NOMO-1 treated with DMSO at 0.1 percent for 48 hours (cell line): ENCODE data around the gene ANKRD33B.
"Not testable (repeated sequence)": the region's sequence is repeated elsewhere in the genome, so short reads cannot be mapped to it uniquely, and the experiment has no call there.

ENCODE experiments used
- DNase-seq: peaks from one replicate; lab custom pipeline; 2025; ENCODE audit not compliant: unreplicated experiment; lab: John Stamatoyannopoulos, UW

Gene ANKRD33B

DNA sequence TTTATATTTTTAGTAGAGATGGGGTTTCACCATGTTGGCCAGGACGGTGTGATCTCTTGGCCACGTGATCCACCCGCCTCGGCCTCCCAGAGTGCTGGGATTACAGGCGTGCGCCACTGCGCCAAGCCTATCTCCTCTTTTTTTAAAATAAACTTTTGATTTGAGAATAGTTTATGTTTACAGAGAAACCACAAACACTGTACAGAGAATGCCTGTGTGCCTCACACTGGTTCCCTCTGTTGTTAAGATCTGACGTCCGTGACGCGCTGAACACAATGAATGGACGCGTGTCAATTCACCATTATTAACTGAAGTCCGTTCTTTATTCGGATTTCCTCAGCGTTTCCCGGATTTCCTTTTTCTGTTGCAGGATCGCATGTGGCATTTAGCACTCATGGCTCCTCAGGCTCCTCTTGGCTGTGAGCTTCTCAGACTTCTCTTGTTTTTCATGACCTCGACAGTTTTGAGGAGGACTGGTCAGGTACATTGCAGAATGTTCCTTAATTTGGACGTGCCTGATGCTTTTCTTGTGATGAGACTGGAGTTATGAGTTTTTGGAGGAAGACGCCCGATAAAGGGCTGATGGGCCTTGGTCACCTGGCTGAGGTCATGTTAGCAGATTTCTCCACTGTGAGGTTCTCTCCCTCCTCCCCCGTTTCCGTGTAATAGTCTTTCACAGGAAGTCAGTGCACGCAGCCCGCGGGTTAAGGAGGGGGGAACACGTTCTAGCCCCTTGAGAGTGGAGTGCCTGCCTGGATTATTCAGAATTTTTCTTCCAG lies 69.6 kb downstream of the ANKRD33B start:
- no peak for DNase-seq

DNA sequence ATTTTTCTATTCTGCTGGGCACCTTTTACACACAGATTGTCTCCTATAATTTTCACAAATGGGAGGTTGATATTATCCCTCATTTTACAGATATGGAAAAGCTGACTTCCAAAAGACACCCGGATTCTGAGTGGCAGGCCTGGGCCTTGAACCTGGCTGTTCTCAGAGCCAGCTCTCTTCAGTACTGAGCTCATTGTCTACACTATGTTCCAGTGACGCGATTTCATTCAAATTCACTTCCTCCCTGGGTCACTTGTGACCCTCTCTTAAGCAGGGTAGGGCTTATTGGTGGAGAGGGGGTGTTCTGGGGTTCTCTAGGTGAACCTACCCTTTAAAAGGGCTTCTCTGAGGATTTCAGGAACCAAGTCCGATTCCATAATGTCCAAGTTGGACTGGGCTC lies 70.2 kb downstream of the ANKRD33B start:
- no peak for DNase-seq

DNA sequence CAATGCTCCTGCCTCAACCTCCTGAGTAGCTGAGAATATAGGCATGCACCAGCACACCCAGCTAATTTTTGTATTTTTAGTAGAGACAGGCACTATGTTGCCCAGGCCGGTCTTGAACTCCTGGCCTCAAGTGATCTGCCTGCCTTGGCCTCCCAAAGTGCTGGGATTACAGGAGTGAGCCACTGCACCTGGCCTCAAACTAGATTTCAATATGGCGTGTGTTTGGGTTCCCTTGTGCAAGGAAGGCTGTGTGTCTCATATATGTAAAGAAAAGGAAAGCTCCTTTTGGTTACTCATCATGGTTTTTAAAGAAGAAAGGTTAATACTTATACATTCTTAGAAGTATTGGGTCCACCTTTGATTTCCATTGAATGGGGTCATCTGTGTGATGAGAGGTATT lies 70.7 kb downstream of the ANKRD33B start:
- no peak for DNase-seq

DNA sequence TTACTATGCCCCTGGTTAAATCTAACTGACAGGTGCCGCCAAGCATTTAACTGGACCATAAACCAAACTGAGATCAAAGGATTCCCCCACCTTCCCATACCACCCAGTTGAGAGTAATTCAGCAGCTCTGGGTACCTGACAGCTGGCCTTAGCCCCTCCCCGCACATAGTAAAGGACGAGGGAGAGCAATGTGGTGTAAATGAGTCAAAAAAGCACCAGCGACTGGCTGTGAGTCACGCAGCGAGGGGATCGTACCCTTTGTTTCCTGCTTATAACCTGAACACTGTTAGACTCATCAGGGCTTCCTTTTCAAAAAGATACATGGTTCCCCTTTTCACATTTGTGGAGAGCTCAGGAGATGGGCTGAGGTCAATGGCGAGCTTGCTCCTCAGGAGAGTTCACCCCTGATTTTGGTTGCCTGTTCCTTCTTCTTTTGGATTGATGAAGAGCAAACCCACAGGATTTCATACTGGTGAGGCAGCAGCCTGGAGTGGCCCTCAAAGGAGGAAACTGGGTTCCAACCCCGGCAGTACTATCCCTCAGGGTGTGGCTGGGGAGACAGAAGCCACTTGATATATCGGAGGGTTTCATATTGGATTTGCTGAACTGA lies 71.5 kb downstream of the ANKRD33B start:
- DNase-seq, result peak; percentile 99

DNA sequence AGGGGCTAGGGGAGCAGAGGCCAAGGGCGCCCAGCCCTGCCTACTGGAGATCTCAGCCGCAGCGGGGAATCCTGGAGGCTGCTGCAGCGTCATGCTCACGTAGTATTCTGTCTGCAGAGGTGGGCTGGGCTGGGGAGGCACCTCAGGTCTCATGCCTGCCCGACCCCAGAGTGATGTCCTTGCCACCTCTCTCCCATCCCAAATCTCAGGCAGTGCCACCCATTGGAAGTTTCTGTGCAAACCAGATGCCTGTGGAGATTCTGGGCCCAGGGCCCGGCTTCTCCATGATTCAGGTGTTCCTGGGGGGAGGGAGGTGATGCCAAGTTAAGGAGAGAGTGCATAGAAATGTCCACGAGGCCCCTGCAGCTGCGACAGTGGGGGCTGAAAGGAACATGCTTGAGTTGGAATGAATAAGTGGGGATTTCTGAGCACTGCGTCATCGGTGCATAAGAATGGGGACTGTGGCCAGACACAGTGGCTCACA lies 72.0 kb downstream of the ANKRD33B start:
- no peak for DNase-seq

DNA sequence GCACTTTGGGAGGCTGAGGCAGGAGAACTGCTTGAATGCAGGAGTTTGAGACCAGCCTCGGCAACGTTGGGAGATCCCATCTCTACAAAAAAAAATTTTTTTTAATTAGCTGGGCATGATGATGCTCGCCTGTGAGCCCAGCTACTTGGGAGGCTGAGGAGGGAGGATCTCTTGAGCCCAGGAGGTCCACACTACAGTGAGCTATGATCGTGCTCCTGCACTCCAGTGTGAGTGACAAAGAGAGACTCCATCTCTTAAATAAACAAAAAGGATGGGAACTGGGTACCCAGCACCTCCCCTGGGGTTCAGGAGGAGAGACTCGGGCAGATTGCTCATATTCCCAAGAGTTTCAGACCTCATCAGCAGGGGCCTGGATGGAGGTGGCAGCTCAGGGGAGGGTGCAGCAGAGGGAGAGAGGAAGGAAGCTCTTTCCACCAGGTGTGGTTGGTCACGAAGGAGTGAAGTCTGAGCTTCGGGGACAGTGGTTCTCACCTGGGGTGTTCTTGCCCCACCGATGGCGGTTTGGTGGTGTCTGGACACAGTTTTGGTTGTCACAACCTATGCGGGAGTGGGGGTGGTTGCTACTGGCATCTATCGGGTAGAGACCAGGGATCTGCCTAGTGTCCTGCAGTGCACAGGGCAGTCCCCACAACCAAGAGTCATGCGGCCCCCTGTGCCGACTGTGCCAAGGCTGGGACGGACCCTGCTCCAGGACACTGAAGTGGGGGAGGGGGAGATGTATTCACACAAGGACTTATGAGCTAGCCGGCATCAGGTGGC lies 72.7 kb downstream of the ANKRD33B start:
- DNase-seq, result no peak

DNA sequence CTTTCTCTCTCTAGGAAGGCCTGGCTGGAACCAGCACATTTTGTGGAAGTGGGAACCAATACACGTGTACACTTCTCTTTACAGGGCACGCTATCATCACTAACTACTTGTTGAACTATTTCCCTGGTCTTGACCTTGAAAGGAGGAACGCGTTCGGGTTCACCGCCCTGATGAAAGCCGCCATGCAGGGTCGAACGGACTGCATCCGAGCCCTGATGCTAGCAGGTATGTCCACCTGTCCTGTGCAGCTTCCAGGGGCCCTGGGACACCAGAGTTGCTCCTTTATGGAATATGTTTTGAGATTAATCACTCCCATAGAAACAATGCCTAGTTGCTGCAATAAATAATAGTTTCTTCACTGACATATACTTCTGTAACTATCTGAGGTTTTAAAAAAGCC lies 74.1 kb downstream of the ANKRD33B start:
- no peak for DNase-seq

DNA sequence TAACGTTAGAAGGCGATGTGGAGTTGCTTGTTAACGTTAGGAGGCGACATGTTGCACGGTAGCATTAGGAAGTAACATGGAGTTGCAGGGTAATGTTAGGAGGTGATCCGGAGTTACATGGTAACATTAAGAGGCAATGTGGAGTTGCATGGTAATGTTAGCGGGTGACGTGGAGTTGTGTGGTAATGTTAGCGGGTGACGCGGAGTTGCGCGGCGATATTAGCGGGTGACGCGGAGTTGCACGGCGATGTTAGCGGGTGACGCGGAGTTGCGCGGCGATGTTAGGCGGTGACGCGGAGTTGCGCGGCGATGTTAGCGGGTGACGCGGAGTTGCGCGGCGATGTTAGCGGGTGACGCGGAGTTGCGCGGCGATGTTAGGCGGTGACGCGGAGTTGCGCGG lies 74.9 kb downstream of the ANKRD33B start:
- not testable (repeated sequence) for DNase-seq

DNA sequence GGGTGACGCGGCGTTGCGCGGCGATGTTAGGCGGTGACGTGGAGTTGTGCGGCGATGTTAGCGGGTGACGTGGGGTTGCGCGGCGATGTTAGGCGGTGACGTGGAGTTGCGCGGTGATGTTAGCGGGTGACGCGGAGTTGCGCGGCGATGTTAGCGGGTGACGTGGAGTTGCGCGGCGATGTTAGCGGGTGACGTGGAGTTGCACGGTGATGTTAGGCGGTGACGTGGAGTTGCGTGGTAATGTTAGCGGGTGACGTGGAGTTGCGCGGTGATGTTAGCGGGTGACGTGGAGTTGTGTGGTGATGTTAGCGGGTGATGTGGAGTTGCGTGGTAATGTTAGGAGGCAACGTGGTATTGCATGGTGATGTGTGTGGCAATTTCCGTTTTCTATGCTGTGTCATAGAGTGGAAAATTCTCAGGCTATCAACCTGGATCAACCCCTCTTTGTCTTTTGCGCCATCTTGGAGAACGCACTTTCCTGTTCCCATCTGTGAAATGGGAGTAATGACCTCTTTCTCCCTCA lies 76.0 kb downstream of the ANKRD33B start:
- DNase-seq, result no peak

DNA sequence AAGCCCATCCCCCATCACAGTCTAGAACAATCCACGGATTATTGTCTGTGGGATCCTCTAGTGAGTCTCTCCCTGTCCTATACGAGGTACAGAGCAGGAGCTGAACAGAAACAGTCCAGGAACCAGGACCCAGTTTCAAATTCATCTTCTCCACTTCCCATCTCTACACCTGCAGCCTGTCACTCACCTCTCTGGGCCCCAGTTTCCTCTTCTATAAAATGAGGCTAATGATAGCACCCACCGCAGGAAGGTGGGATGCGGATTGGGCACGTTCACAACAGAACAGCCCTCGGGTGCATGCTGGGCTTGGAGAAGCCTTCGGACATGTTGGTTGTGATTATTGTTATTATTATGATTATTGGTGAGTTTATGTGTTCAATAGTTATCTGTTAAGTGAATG lies 78.5 kb downstream of the ANKRD33B start:
- DNase-seq, result no peak

DNA sequence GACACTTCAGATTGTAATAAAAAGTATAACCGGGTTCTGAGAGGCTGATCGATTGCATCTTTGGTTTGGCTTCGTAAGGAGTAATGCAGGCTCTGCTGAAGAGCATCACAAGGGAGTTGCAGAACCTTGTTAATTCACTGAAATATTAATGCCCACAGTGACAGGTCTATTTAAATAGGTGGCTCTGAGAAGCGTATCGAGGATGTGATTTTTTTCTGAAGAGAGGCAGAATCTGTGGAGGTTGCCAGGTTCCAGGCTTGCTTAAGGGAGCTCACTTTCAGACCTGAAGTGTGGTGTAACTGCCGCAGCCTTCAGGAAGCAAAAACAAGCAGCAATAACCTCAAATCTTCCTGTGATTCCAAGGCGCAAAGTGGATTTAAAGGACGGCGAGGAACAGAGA lies 80.3 kb downstream of the ANKRD33B start:
- DNase-seq, result no peak

DNA sequence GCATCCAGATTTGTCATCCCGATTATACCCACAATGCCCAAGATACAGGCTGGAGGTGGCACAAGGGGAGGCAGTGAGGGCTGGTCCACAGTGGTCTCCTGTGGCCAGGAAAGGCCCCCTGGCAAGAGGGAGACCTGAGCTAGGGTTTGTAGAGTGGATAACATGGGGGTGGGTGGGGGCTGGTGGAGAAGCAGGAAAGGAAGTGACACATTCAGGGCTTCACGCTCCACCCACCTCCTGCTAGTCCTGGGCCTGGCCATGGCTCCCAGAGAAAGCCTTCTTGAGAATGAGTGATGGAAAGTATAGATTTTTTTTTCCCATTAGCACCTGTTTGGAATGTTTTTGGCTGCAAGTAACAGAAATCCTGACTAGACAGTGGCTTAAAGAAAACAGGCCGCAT lies 81.3 kb downstream of the ANKRD33B start:
- no peak for DNase-seq

DNA sequence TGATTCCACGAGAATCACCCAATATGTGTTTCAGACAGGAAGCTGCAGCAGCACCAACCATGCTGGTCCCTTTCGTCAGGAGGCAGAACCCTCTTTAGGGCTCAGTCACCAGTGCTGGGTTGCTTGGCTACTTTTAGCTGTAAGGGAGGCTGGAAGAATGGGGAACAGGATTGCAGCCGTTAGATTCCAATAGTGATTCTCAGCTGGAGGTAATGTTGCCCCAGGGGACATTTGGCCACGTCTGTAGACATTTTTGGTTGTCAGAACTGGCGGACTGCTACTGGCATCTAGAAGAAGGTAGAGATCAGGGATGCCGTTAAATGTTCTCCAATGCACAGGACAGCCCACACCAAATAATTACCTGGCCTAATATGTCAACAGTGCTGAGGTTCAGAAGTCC lies 81.8 kb downstream of the ANKRD33B start:
- DNase-seq, result no peak

DNA sequence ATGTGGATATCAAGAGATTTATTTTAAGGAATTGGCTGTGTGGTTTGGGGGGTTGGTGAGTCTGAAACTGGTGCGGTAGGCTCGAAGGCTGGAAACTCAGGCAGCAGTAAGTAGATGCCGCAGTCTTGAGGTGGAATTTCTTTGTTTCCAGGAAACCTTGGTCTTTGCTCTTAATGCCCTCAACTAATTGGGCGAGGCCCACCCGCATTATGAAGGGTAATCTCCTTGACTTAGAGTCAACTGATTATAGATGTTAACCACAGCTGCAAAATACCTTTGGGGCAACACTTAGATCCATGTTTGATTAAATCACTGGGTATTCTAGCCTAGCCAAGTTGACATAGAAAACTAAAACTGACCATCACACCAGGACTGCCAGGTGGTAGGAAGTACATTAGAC lies 83.8 kb downstream of the ANKRD33B start:
- DNase-seq, result no peak

DNA sequence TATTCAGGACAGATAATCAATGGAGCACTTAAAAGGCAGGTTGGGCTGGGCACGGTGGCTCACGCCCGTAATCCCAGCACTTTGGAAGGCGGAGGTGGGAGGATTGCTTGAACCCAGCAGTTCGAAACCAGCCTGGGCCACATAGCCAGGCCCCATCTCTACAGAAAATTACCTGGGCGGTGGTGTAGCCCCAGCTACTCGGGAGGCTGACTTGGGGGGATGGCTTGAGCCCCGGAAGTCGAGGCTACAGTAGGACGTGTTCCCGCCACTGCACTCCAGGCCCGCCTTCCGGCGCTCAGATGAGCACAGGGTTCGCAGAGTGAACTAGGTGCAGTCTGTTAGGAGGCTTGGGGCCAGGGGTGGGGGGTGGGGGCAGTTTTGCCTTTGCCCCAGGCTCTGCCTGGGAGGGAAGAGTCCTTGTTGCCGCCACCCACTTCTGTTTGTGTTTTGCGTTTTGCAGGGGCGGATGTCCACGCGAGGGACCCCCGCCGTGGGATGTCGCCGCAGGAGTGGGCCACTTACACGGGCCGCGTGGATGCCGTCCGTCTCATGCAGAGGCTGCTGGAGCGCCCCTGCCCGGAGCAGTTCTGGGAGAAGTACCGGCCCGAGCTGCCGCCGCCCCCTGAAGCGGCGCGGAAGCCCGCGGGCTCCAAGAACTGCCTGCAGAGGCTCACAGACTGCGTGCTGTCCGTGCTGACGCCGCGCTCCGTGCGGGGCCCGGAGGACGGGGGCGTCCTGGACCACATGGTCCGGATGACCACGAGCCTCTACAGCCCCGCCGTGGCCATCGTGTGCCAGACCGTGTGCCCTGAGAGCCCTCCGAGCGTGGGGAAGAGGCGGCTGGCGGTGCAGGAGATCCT lies 85.2 kb downstream of the ANKRD33B start:
- no peak for DNase-seq

DNA sequence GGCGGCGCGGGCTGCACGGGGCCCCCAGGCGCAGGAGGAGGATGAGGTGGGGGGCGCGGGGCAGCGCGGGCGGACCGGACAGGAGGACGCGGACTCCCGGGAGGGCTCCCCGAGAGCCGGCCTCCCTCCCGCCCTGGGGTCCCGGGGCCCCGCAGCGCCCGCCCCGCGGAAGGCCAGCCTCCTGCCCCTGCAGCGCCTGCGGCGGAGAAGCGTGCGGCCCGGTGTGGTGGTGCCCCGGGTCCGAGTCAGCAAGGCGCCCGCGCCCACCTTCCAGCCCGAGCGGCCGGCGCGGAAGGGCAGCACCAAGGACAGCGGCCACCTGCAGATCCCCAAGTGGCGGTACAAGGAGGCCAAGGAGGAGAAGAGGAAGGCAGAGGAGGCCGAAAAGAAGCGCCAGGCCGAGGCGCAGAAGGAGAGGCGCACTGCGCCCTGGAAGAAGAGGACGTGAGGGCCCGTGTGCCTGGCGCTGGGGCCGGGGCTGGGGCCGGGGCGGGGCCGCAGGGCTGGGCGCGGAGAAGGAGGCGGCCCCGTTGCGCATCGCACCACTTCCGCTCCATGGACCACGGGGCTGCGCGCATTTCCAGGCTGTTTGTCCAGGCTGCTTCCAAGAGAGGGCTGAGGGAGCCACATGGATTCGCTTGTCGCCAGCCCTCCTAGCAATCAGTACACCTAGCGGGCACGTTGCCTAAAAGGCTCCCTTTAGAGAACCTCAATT lies 86.0 kb downstream of the ANKRD33B start:
- DNase-seq, result no peak

DNA sequence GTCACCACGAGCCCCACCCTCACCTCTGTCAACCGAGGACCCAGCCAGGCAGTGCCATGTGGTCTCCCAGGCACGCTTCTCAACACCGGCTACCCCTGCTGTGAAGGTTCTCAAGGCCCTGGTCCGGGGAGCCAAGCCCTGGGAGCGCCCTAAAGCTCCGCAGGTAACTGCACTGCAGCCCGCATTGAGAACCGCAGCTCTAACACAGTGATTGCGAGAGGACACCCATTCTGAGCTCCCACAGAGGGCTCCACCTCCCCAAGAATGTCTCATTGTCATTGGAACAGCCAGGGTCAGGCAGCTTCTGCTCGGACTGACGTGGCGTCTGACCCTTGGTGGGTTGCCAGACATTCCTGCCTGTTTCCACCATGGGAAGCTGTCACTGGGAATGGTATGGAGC lies 88.3 kb downstream of the ANKRD33B start:
- no peak for DNase-seq

DNA sequence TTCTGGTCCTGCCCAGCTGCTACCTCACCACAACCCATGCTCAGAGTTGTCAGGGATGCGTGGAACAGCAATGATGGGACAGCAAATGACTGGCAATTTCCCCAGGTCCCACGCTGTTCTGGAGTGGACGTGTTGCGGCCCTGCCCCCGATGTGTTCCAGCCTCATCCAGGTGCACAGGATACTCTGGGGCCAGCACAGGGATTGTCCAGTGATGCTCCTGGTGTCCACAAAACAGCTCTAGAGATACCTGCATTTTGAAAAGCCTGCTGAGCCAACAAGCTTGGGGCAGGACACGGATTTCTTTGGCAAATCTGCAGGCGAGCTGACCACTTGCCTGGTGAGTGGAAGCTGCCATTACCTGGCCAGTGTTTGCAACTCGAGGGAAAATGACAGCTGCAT lies 88.7 kb downstream of the ANKRD33B start:
- DNase-seq, result no peak

DNA sequence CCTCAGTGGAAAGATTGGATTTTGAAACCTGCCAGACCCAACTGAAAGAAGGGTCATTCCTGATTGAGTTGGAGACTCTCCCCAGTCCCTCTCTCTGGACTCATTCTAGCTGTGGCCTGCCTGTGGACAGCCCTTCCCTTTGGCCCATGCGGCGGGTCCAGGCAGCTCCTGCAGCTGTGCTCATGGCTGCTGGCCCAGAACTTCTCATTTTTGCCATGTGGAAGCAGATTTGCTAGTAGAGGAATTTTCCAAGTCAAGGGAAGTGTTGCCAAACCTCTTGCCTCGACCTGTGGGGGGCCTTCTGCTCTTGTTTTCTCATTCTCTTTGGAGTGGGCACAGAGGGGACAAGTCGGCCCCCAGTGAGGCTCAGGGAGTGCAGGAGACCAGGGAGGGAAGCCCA lies 89.2 kb downstream of the ANKRD33B start:
- no peak for DNase-seq

DNA sequence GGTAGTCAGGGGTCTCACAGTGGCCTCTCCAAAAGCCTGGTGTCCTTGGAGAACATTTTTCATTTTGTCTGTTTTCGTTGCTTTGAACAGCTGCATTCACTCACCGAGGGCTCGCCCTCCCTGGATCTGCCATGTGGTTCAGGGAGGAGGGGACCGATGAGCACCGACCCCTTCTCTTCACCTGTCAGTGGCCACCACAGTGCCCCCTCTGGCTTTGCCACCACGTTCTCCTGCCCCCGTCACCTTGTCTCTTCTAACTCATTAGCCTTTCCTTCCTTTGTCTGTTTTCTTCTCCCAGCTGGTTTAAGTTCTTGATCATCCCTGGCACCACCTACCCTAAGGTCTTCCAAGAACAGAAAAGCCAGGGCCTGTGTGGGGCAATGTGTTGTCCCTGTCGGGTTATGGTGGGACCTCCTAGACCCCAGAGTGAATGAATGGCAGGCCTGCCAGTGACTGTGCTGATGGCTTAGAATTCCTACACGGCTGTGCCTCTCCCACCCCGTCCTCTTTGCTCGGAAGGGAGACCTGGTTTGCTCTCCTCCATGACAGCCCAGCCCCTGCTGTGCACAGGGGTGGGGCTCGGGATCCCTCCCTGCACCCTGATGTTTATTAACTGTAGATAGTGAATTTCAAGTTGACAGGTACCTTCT lies 90.0 kb downstream of the ANKRD33B start:
- DNase-seq, result no peak
